Measurements from ENCODE around the gene SAA1. TPM values are rescaled to one million over a fixed set of nuclear protein-coding genes. Genes with fewer than 3 reads are reported as not detected.

SAA1 gene
- not detected in 2 replicates for total RNA-seq (2014; rRNA removed; shearing (Covaris generic); ENCODE audit: low replicate concordance)

DNA sequence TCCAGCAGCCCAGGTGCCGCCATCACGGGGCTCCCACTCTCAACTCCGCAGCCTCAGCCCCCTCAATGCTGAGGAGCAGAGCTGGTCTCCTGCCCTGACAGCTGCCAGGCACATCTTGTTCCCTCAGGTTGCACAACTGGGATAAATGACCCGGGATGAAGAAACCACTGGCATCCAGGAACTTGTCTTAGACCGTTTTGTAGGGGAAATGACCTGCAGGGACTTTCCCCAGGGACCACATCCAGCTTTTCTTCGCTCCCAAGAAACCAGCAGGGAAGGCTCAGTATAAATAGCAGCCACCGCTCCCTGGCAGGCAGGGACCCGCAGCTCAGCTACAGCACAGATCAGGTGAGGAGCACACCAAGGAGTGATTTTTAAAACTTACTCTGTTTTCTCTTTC lies at the start of gene SAA1:
TSS of gene SAA1 (plus strand) at position 316 of the 400 bp plus-strand sequence. CDS start 624 bp downstream, outside the sequence.
- DNase-seq: no peak
- Histone ChIP-seq H3K9me3 (ENCODE audit: low read length) (no peaks in the 10 kb centered on the region), H2AFZ (ENCODE audit: low read length) (no peak within 1 kb of the TSS), H3K27ac (ENCODE audit: low read length) (no peak within 1 kb of the TSS), H3K4me2 (ENCODE audit: low read depth, low read length, poor library complexity, severe bottlenecking) (no peak within 1 kb of the TSS), H4K20me1 (ENCODE audit: insufficient read depth, low read depth, low read length) (no peaks in the 10 kb centered on the region), H3K36me3 (ENCODE audit: insufficient read depth, low read length) (no peaks in the 10 kb centered on the region), H3K4me3 (ENCODE audit: low read length) (no peak within 1 kb of the TSS), H3K27me3 (ENCODE audit: low read length) (no peaks in the 10 kb centered on the region), H3K4me1 (ENCODE audit: low read length) (no peaks in the 10 kb centered on the region), H3K9ac (ENCODE audit: low read length) (no peak within 1 kb of the TSS), H3K79me2 (ENCODE audit: low read length) (no peaks in the 10 kb centered on the region), H3K9me2 (replicated peaks; ENCODE audit: insufficient read depth, low read length) (no peaks in the 10 kb centered on the region)

GRCh38 chr11:18221274-18221876 lies 44.7 kb upstream of the SAA1 start:
- H3K9me2 ChIP-seq (replicated peaks; ENCODE audit: insufficient read depth, low read length): no peaks in the 10 kb centered on the region
- H3K4me2 ChIP-seq (ENCODE audit: low read depth, low read length, poor library complexity, severe bottlenecking): no peak overlapping the region
- no peaks in the 10 kb centered on the region for H3K79me2 ChIP-seq (ENCODE audit: low read length)
- H4K20me1 ChIP-seq (ENCODE audit: insufficient read depth, low read depth, low read length): no peaks in the 10 kb centered on the region
- H3K4me3 ChIP-seq (ENCODE audit: low read length): no peak overlapping the region
- no peaks in the 10 kb centered on the region for H3K36me3 ChIP-seq (ENCODE audit: insufficient read depth, low read length)
- no peak overlapping the region for H3K27ac ChIP-seq (ENCODE audit: low read length)
- DNase-seq: no peak
- no peaks in the 10 kb centered on the region for H3K27me3 ChIP-seq (ENCODE audit: low read length)
- no peak overlapping the region for H2AFZ ChIP-seq (ENCODE audit: low read length)
- no peaks in the 10 kb centered on the region for H3K9me3 ChIP-seq (ENCODE audit: low read length)
- no peaks in the 10 kb centered on the region for H3K4me1 ChIP-seq (ENCODE audit: low read length)
- H3K9ac ChIP-seq (ENCODE audit: low read length): no peak overlapping the region

DNA sequence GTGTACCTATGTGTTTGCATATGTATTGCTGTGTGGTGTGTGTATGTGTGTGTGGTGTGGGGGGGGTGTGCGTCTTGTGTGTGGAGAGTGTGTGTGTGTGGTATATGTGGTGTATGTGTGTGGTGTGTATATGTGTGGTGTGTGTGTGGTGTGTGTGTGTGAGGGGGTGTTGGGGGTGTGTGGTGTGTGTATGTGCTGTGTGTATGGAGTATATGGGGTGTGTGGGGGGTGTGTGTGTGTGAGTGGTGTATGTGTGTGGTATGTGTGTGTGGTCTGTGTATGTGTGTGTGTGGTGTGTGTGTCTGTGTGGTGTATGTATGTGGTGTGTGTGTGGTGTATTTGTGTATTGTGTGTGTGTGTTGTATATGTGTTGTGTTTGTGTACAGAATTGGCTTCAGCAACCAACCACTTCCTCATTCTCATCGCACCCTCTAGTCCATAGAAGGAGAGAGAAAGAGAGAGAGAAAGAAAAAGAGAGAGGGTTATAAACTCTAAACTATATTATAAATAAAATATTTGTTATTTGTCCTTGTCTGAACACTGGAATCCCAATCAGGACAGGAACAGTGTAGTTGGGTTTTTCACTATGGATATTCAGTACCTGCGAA lies 43.1 kb upstream of the SAA1 start:
- Histone ChIP-seq H3K79me2 (ENCODE audit: low read length) (no peaks in the 10 kb centered on the region), H3K27me3 (ENCODE audit: low read length) (no peaks in the 10 kb centered on the region), H3K9me3 (ENCODE audit: low read length) (no peaks in the 10 kb centered on the region), H3K27ac (ENCODE audit: low read length) (no peak overlapping the region), H2AFZ (ENCODE audit: low read length) (no peak overlapping the region), H3K4me1 (ENCODE audit: low read length) (no peaks in the 10 kb centered on the region), H4K20me1 (ENCODE audit: insufficient read depth, low read depth, low read length) (no peaks in the 10 kb centered on the region), H3K4me2 (ENCODE audit: low read depth, low read length, poor library complexity, severe bottlenecking) (no peak overlapping the region), H3K9ac (ENCODE audit: low read length) (no peak overlapping the region), H3K9me2 (replicated peaks; ENCODE audit: insufficient read depth, low read length) (no peaks in the 10 kb centered on the region), H3K4me3 (ENCODE audit: low read length) (no peak overlapping the region), H3K36me3 (ENCODE audit: insufficient read depth, low read length) (no peaks in the 10 kb centered on the region)
- DNase-seq: no peak

DNA sequence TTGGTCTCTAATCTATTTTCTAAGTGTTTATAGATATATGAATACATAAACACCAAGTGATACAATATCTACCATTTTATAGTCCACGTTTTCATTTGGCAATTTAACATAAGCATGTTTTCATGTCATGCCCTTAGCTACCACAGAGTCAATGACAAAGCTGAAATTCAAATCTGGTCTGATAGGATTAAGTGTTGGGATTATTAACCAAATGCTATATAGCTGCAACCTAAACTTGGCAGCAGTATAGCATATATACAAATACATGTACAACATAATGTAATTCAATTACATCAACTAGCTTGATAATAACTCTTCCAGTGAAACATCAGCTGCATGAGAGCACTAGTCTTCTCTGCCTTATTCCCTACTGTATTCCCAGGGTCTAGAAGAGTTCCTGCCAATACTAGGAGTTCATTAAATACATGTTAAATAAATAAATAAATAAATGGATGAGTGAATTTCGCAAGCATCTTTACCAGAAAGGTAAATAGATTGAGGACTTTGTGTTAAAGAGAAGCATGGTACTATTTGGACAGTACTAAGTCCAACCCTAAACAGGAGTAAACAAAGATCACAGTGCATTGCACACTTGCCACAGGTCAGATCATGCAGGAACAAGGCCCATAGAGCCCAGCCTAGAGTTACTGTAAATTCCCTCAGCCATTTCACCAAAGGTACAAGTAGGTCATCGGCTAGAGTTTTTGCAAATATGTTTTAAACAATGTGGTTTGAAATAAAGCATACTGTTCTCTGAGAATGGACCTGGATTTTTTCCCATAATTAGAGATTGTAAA lies 42.3 kb upstream of the SAA1 start:
- H3K27ac ChIP-seq (ENCODE audit: low read length): no peak overlapping the region
- no peak overlapping the region for H2AFZ ChIP-seq (ENCODE audit: low read length)
- H3K4me2 ChIP-seq (ENCODE audit: low read depth, low read length, poor library complexity, severe bottlenecking): no peak overlapping the region
- no peaks in the 10 kb centered on the region for H3K4me1 ChIP-seq (ENCODE audit: low read length)
- no peaks in the 10 kb centered on the region for H3K27me3 ChIP-seq (ENCODE audit: low read length)
- H3K4me3 ChIP-seq (ENCODE audit: low read length): no peak overlapping the region
- no peaks in the 10 kb centered on the region for H4K20me1 ChIP-seq (ENCODE audit: insufficient read depth, low read depth, low read length)
- H3K9ac ChIP-seq (ENCODE audit: low read length): no peak overlapping the region
- no peak for DNase-seq
- H3K79me2 ChIP-seq (ENCODE audit: low read length): no peaks in the 10 kb centered on the region
- H3K9me2 ChIP-seq (replicated peaks; ENCODE audit: insufficient read depth, low read length): no peaks in the 10 kb centered on the region; the same call in 1 of the 2 replicates
- no peaks in the 10 kb centered on the region for H3K36me3 ChIP-seq (ENCODE audit: insufficient read depth, low read length)
- no peaks in the 10 kb centered on the region for H3K9me3 ChIP-seq (ENCODE audit: low read length)

DNA sequence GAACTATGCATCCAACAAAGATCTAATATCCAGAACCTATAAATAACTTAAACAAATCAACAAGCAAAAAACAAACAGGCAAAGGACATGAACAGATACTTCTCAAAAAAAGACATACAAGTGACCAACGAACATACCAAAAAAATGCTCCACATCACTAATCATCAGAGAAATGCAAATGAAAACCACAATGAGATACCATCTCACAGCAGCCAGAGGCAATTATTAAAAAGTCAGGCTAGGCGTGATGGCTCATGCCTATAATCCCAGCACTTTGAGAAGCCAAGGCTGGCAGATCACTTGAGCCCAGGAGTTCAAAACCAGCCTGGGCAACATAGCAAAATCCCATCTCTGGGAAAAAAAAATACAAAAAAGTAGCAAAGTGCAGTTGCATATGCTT lies 40.2 kb upstream of the SAA1 start:
- H3K4me2 ChIP-seq (ENCODE audit: low read depth, low read length, poor library complexity, severe bottlenecking): no peak overlapping the region
- no peaks in the 10 kb centered on the region for H3K27me3 ChIP-seq (ENCODE audit: low read length)
- H4K20me1 ChIP-seq (ENCODE audit: insufficient read depth, low read depth, low read length): no peaks in the 10 kb centered on the region
- no peak for DNase-seq
- H3K9ac ChIP-seq (ENCODE audit: low read length): no peak overlapping the region
- H3K4me1 ChIP-seq (ENCODE audit: low read length): peaks cover 4% of the 10 kb centered on the region
- H3K27ac ChIP-seq (ENCODE audit: low read length): no peak overlapping the region
- H3K9me3 ChIP-seq (ENCODE audit: low read length): no peaks in the 10 kb centered on the region
- H3K4me3 ChIP-seq (ENCODE audit: low read length): no peak overlapping the region
- no peak overlapping the region for H2AFZ ChIP-seq (ENCODE audit: low read length)
- no peaks in the 10 kb centered on the region for H3K36me3 ChIP-seq (ENCODE audit: insufficient read depth, low read length)
- no peaks in the 10 kb centered on the region; the same call in 1 of the 2 replicates for H3K9me2 ChIP-seq (replicated peaks; ENCODE audit: insufficient read depth, low read length)
- H3K79me2 ChIP-seq (ENCODE audit: low read length): no peaks in the 10 kb centered on the region

DNA sequence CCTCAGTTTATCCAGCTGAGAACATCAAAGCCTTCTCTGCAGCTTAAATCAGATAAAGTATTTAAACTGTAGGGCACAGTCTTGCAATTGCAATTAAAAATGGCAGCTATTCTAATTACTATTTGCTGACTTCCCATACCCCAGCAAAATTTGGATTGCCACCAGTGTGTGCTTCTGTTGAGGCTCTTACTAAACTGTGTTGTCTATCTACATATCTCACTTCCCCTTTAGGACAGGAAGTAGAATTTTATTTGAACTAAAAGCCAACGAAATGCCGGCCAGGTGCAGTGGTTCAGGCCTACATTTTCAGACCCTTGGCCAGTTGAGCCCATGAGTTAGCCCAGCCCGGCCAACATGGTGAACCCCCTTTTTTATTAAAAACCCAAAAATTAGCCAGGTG lies 36.6 kb upstream of the SAA1 start:
- Histone ChIP-seq H3K4me2 (ENCODE audit: low read depth, low read length, poor library complexity, severe bottlenecking) (no peak overlapping the region), H3K79me2 (ENCODE audit: low read length) (no peaks in the 10 kb centered on the region), H3K4me3 (ENCODE audit: low read length) (no peak overlapping the region), H3K27me3 (ENCODE audit: low read length) (no peaks in the 10 kb centered on the region), H3K9ac (ENCODE audit: low read length) (no peak overlapping the region), H3K36me3 (ENCODE audit: insufficient read depth, low read length) (no peaks in the 10 kb centered on the region), H4K20me1 (ENCODE audit: insufficient read depth, low read depth, low read length) (no peaks in the 10 kb centered on the region), H3K9me3 (ENCODE audit: low read length) (no peaks in the 10 kb centered on the region), H3K4me1 (ENCODE audit: low read length) (peaks cover 4% of the 10 kb centered on the region), H3K9me2 (replicated peaks; ENCODE audit: insufficient read depth, low read length) (no peaks in the 10 kb centered on the region; the same call in 1 of the 2 replicates), H2AFZ (ENCODE audit: low read length) (peak overlapping the region; percentile 1; the same call in 1 of the 2 replicates), H3K27ac (ENCODE audit: low read length) (no peak overlapping the region)
- peak; percentile 56 for DNase-seq

GRCh38 chr11:18230859-18231258 lies 35.2 kb upstream of the SAA1 start:
- H3K27me3 ChIP-seq (ENCODE audit: low read length): no peaks in the 10 kb centered on the region
- H3K9me2 ChIP-seq (replicated peaks; ENCODE audit: insufficient read depth, low read length): no peaks in the 10 kb centered on the region; the same call in 1 of the 2 replicates
- no peak overlapping the region for H3K9ac ChIP-seq (ENCODE audit: low read length)
- no peaks in the 10 kb centered on the region for H3K36me3 ChIP-seq (ENCODE audit: insufficient read depth, low read length)
- H3K4me3 ChIP-seq (ENCODE audit: low read length): no peak overlapping the region
- no peaks in the 10 kb centered on the region for H3K9me3 ChIP-seq (ENCODE audit: low read length)
- H3K79me2 ChIP-seq (ENCODE audit: low read length): no peaks in the 10 kb centered on the region
- DNase-seq: no peak
- H2AFZ ChIP-seq (ENCODE audit: low read length): no peak overlapping the region
- no peak overlapping the region for H3K4me2 ChIP-seq (ENCODE audit: low read depth, low read length, poor library complexity, severe bottlenecking)
- H3K4me1 ChIP-seq (ENCODE audit: low read length): peaks cover 4% of the 10 kb centered on the region
- no peaks in the 10 kb centered on the region for H4K20me1 ChIP-seq (ENCODE audit: insufficient read depth, low read depth, low read length)
- no peak overlapping the region for H3K27ac ChIP-seq (ENCODE audit: low read length)

DNA sequence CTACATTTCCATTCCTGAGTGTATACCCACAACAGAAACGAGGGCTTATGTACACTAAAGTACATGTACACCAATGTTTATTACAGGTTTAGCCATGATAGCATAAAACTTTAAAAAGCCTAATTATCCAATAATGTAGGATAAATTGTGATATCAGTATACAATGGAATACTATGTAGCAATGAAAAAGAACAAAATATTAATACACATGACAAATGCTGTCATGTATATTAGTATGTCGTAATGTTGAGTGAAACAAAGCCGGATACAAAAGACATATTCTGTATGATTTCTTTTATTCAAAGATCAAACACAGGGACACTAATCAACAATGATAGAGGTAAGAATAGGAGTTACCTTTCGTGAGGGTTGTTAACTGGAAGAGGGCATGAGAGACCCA lies 32.2 kb upstream of the SAA1 start:
- Histone ChIP-seq H3K27me3 (ENCODE audit: low read length) (no peaks in the 10 kb centered on the region), H3K79me2 (ENCODE audit: low read length) (no peaks in the 10 kb centered on the region), H3K4me3 (ENCODE audit: low read length) (no peak overlapping the region), H4K20me1 (ENCODE audit: insufficient read depth, low read depth, low read length) (no peaks in the 10 kb centered on the region), H3K4me1 (ENCODE audit: low read length) (peaks cover 4% of the 10 kb centered on the region), H3K36me3 (ENCODE audit: insufficient read depth, low read length) (no peaks in the 10 kb centered on the region), H3K4me2 (ENCODE audit: low read depth, low read length, poor library complexity, severe bottlenecking) (no peak overlapping the region), H3K9me3 (ENCODE audit: low read length) (no peaks in the 10 kb centered on the region), H2AFZ (ENCODE audit: low read length) (no peak overlapping the region), H3K27ac (ENCODE audit: low read length) (no peak overlapping the region), H3K9me2 (replicated peaks; ENCODE audit: insufficient read depth, low read length) (no peaks in the 10 kb centered on the region), H3K9ac (ENCODE audit: low read length) (no peak overlapping the region)
- no peak for DNase-seq
